ENCODE results near the gene HIVEP3.

GRCh38 chr1:41640141-41640751 is 278.5 kb downstream of the HIVEP3 start:
- TF ChIP-seq TAF1 (IDR thresholded peaks at IDR 0.05; ENCODE audit: borderline replicate concordance, insufficient read depth, low read length) (no peak), POLR2AphosphoS5 (IDR thresholded peaks at IDR 0.05; ENCODE audit: low read depth, low read length) (no peak), SIN3A (IDR thresholded peaks at IDR 0.05; ENCODE audit: borderline replicate concordance, insufficient read depth, low read length) (no peak)
